ENCODE data around the gene RNPEPL1. TPM values are rescaled to one million over a fixed set of nuclear protein-coding genes. Genes with fewer than 3 reads are reported as not detected.
A peak's percentile ranks its signal among the peaks of the same experiment; 100 is the strongest.

Gene RNPEPL1
- polyA plus RNA-seq, 3 donors, result 15.4 to 100 (median 36.4) TPM

- Histone ChIP-seq H3K9me3 (replicated peaks in 1 of 2; ENCODE audit: control insufficient read depth in 1 of 2, insufficient read depth in 1 of 2, low read length in 2 of 2) (peaks cover 7 to 21% of the 10 kb centered on the region in 2 donors), H4K20me1 (ENCODE audit: insufficient read depth, low read length) (no peaks in the 10 kb centered on the region), H3K27ac (ENCODE audit: low read depth in 1 of 2, low read length in 2 of 2) (no peak overlapping the region), H2AFZ (ENCODE audit: insufficient read depth, low read depth, low read length, poor library complexity, severe bottlenecking) (no peak overlapping the region), H3K4me2 (replicated peaks; ENCODE audit: extremely low read depth, low read length, poor library complexity, severe bottlenecking) (no peak overlapping the region), H3K36me3 (replicated peaks in 1 of 2; ENCODE audit: control insufficient read depth in 1 of 2, insufficient read depth in 2 of 2, low read length in 2 of 2) (peaks cover 33 to 51% of the 10 kb centered on the region in 2 donors), H3K9ac (ENCODE audit: insufficient read depth, low read length, poor library complexity, severe bottlenecking) (no peak overlapping the region), H3K4me1 (ENCODE audit: control insufficient read depth in 1 of 2, insufficient read depth in 2 of 2, low read length in 2 of 2) (no peaks in the 10 kb centered on the region), H3K4me3 (replicated peaks in 1 of 3; ENCODE audit: low read depth in 2 of 3, low read length in 3 of 3) (no peak overlapping the region), H3K79me2 (ENCODE audit: insufficient read depth, low read length) (no peaks in the 10 kb centered on the region), H3K27me3 (ENCODE audit: control insufficient read depth in 2 of 2, insufficient read depth in 2 of 2, low read length in 2 of 2) (no peaks in the 10 kb centered on the region)
- intact Hi-C loops (cut with micrococcal nuclease), result no loop called here
- no peak overlapping the region for H3K4me3 Mint-ChIP-seq
- H3K27me3 Mint-ChIP-seq (ENCODE audit: low read depth in 3 of 3), result peaks cover 0 to 2% (median 0%) of the 10 kb centered on the region in 3 donors
- peaks cover 64 to 79% of the 10 kb centered on the region in 2 donors for H3K36me3 Mint-ChIP-seq
- H3K4me1 Mint-ChIP-seq, result no peaks in the 10 kb centered on the region
- H3K9me3 Mint-ChIP-seq, result peaks cover 10 to 26% (median 18%) of the 10 kb centered on the region in 7 donors
- DNase-seq, result no peak
- no peak for TF ChIP-seq CTCF (IDR thresholded peaks at IDR 0.05)
- peak overlapping the region in 2 of 7 donors; percentile 3 to 61 for H3K27ac Mint-ChIP-seq
Measured at GRCh38 chr2:240539906-240540305, 28.4 kb upstream of the RNPEPL1 start.

- Histone ChIP-seq H3K27ac (ENCODE audit: low read depth in 1 of 2, low read length in 2 of 2) (no peak overlapping the region), H3K9ac (ENCODE audit: insufficient read depth, low read length, poor library complexity, severe bottlenecking) (no peak overlapping the region), H3K9me3 (replicated peaks in 1 of 2; ENCODE audit: control insufficient read depth in 1 of 2, insufficient read depth in 1 of 2, low read length in 2 of 2) (peaks cover 3 to 5% of the 10 kb centered on the region in 2 donors), H3K79me2 (ENCODE audit: insufficient read depth, low read length) (peaks cover 28% of the 10 kb centered on the region), H3K36me3 (replicated peaks in 1 of 2; ENCODE audit: control insufficient read depth in 1 of 2, insufficient read depth in 2 of 2, low read length in 2 of 2) (peaks cover 22 to 56% of the 10 kb centered on the region in 2 donors), H2AFZ (ENCODE audit: insufficient read depth, low read depth, low read length, poor library complexity, severe bottlenecking) (no peak overlapping the region), H3K4me3 (replicated peaks in 1 of 3; ENCODE audit: low read depth in 2 of 3, low read length in 3 of 3) (no peak overlapping the region), H3K4me2 (replicated peaks; ENCODE audit: extremely low read depth, low read length, poor library complexity, severe bottlenecking) (no peak overlapping the region), H4K20me1 (ENCODE audit: insufficient read depth, low read length) (peaks cover 16% of the 10 kb centered on the region), H3K27me3 (ENCODE audit: control insufficient read depth in 2 of 2, insufficient read depth in 2 of 2, low read length in 2 of 2) (no peaks in the 10 kb centered on the region), H3K4me1 (ENCODE audit: control insufficient read depth in 1 of 2, insufficient read depth in 2 of 2, low read length in 2 of 2) (no peaks in the 10 kb centered on the region)
- 100% methylated on average over 3 of the region's 4 CpGs for WGBS (ENCODE audit: insufficient coverage)
- Mint-ChIP-seq H3K4me1 (peaks cover 2% of the 10 kb centered on the region), H3K9me3 (peaks cover 6 to 18% (median 13%) of the 10 kb centered on the region in 7 donors), H3K27ac (peak overlapping the region in 1 of 7 donors; percentile 34), H3K36me3 (peaks cover 41 to 66% of the 10 kb centered on the region in 2 donors), H3K27me3 (ENCODE audit: low read depth in 3 of 3) (no peaks in the 10 kb centered on the region), H3K4me3 (no peak overlapping the region)
- TF ChIP-seq CTCF (IDR thresholded peaks at IDR 0.05), result no peak
- intact Hi-C loops (cut with micrococcal nuclease), result no loop called here
- DNase-seq, result no peak
Measured at GRCh38 chr2:240551288-240551687, 17.0 kb upstream of the RNPEPL1 start.

Data from CD14-positive monocyte (primary cell).